Endodermal cell (in vitro differentiated cells): ENCODE data around the gene DCLK1. TPM values are rescaled to one million over a fixed set of nuclear protein-coding genes. Genes with fewer than 3 reads are reported as not detected.

Experiments
- DNase-seq: peaks from one replicate; pipeline ENCODE4 v3.0.0-alpha.2; 2017
- H3K27ac ChIP-seq: 2 replicates; pipeline ENCODE4 v1.5.1; 2013; ENCODE audit warnings: mild to moderate bottlenecking, low read depth, low read length, moderate library complexity
- H3K27me3 ChIP-seq: 2 replicates; pipeline ENCODE4 v1.6.1; 2013; ENCODE audit warnings: mild to moderate bottlenecking, low read length, moderate library complexity; ENCODE audit not compliant: insufficient read depth, control insufficient read depth, poor library complexity, severe bottlenecking
- H3K36me3 ChIP-seq: 2 replicates; pipeline ENCODE4 v1.7.0; 2013; ENCODE audit warnings: mild to moderate bottlenecking, low read length, moderate library complexity; ENCODE audit not compliant: control insufficient read depth, insufficient read depth
- H3K4me1 ChIP-seq: one replicate; pipeline ENCODE4 v1.7.0; 2013; ENCODE audit warnings: low read length; ENCODE audit not compliant: control insufficient read depth, insufficient read depth
- H3K4me3 ChIP-seq: 2 replicates; pipeline ENCODE4 v1.5.1; 2013; ENCODE audit warnings: mild to moderate bottlenecking, low read length, moderate library complexity
- H3K9ac ChIP-seq: 2 replicates; pipeline ENCODE4 v1.6.1; 2013; ENCODE audit warnings: mild to moderate bottlenecking, low read length, moderate library complexity; ENCODE audit not compliant: poor library complexity, severe bottlenecking; ENCODE audit errors: extremely low read depth
- H3K9me3 ChIP-seq: 2 replicates; pipeline ENCODE4 v1.6.1; 2013; ENCODE audit warnings: mild to moderate bottlenecking, low read length, moderate library complexity; ENCODE audit not compliant: control insufficient read depth
- H3K27ac Mint-ChIP-seq: 2 replicates; pipeline ENCODE4 v1.8.0; 2020; ENCODE audit warnings: mixed read lengths
- H3K27me3 Mint-ChIP-seq: 2 replicates; pipeline ENCODE4 v1.8.0; 2021; ENCODE audit warnings: mild to moderate bottlenecking, mixed read lengths; ENCODE audit not compliant: insufficient read depth
- H3K36me3 Mint-ChIP-seq: 2 replicates; pipeline ENCODE4 v1.8.0; 2020; ENCODE audit warnings: low read depth, mixed read lengths
- H3K4me1 Mint-ChIP-seq: 2 replicates; pipeline ENCODE4 v1.8.0; 2020; ENCODE audit warnings: mixed read lengths
- H3K4me3 Mint-ChIP-seq: 2 replicates; pipeline ENCODE4 v1.8.0; 2020; ENCODE audit warnings: mild to moderate bottlenecking, moderate library complexity, mixed read lengths
- H3K9me3 Mint-ChIP-seq: 2 replicates; pipeline ENCODE4 v1.8.0; 2020; ENCODE audit warnings: mild to moderate bottlenecking, mixed read lengths
- WGBS, 2 experiments: methylation state at CpG; one replicate each; pipeline versions ENCODE4 v1.1.5 to v1.1.7; 2013; ENCODE audit warnings: missing lambda C conversion rate in 2 of 2, mixed read lengths in 1 of 2; ENCODE audit not compliant: insufficient coverage in 1 of 2, insufficient read length in 1 of 2; 5-methylcytosine and 5-hydroxymethylcytosine counted together
- total RNA-seq, 2 donors: library from RNA; stranded (reverse); fragmentation: NEBNext Ultra II Directional in 1 of 2; extraction: Animal tissue kit (Norgen Biotek cat#: 25700) in 1 of 2; gene quantifications; 2 replicates in 1 of 2; 3 replicates in 1 of 2; pipeline ENCODE4 v1.2.1, GENCODE V29; 2021
- TF ChIP-seq, protein P1 (sequence below): fragments of 200-600 bp; sonication (generic); conservative IDR thresholded peaks from 2 replicates; pipeline ENCODE4 v1.5.0; 2021; ENCODE audit warnings: antibody characterized with exemption, mild to moderate bottlenecking

Gene DCLK1
- total RNA-seq, 2 donors from 2014 or later = 3.0 to 32.8 TPM

DNA sequence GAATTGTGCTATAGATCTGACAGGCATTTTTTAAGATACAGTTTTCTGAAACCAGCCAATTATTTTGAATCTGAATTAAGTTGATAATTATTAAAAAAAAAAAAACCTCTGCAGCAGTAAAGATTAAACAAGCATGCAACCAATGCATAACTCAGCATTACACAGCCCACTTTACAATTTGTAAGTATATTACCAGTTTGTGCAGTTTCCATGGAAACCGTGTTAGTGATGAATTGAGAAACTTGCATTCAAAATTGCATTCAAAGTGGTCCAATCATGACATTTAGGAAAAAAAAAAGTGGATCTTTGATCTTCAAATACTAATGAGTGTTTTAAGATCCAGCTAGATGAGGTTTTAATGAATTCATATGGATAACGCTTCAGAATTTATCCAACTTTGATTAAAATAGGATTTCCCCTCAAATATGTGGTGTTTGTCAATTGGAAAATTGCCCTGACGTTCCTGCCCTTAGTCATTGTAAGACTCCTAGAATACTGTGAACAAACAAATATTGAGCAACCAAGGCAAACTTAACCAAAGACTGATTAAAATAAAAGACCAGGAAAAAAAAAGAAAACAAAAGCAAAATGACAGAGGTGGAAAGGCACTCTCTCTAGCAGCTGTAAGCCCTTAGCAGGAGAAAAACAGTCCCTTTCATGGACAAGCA is 339.9 kb downstream of the DCLK1 start:
- peaks cover 21% of the 10 kb centered on the region for H3K4me1 Mint-ChIP-seq
- no peaks in the 10 kb centered on the region for H3K4me1 ChIP-seq
- no peaks in the 10 kb centered on the region for H3K27me3 ChIP-seq
- H3K9me3 Mint-ChIP-seq = no peaks in the 10 kb centered on the region
- no peaks in the 10 kb centered on the region for H3K36me3 ChIP-seq
- H3K4me3 ChIP-seq = no peak overlapping the region
- no peaks in the 10 kb centered on the region for H3K36me3 Mint-ChIP-seq
- H3K27ac ChIP-seq = no peak overlapping the region
- no peak overlapping the region for H3K4me3 Mint-ChIP-seq
- H3K9ac ChIP-seq = no peak overlapping the region
- TF ChIP-seq, protein P1, sequence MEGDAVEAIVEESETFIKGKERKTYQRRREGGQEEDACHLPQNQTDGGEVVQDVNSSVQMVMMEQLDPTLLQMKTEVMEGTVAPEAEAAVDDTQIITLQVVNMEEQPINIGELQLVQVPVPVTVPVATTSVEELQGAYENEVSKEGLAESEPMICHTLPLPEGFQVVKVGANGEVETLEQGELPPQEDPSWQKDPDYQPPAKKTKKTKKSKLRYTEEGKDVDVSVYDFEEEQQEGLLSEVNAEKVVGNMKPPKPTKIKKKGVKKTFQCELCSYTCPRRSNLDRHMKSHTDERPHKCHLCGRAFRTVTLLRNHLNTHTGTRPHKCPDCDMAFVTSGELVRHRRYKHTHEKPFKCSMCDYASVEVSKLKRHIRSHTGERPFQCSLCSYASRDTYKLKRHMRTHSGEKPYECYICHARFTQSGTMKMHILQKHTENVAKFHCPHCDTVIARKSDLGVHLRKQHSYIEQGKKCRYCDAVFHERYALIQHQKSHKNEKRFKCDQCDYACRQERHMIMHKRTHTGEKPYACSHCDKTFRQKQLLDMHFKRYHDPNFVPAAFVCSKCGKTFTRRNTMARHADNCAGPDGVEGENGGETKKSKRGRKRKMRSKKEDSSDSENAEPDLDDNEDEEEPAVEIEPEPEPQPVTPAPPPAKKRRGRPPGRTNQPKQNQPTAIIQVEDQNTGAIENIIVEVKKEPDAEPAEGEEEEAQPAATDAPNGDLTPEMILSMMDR = no peak
- no peaks in the 10 kb centered on the region for H3K9me3 ChIP-seq
- no peak overlapping the region for H3K27ac Mint-ChIP-seq
- no peak for DNase-seq
- 91% methylated on average over 3 of the region's 3 CpGs; no CpG with 5 or more reads in 1 of the 2 experiments for WGBS, 2 experiments
- no peaks in the 10 kb centered on the region for H3K27me3 Mint-ChIP-seq

DNA sequence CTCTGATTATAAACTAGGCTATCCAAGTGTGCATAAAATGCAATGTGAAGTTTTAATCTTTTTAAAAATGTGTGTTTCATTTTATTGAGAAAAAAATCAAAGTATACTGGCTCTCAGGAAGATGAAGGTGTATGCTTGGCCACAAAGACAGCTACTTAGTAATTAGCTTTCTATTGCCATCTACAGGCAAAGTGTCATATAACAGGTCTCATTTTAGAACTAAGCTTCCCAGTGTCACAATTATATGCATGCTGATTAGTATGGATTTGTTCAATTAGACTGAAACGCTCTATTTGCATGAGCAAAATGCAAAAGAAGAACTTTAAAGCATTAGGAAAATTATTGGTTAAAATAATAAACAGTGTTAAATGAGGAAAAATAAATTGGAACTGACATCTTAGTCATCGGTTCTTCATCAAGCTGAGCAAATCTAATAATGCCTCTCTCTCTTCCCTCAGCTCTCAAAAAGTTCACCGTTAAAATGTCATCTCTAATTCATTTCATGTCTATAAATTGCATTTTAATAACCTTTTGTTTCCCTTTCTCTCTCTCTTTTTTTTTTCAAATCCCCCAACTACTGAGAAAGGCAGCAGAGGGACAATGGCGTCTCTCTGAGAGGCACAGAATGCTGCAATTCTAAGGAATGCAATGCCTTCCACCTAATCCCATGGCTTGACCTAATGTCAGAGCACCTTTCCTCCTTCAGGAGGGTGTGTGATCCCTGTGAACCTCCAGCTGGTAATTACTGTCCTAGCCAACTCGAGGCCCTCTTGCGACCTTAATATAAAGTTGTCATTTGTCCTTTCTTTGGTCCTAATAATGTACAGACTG is 341.6 kb downstream of the DCLK1 start:
- TF ChIP-seq, protein P1 = peak; percentile 81
- no peaks in the 10 kb centered on the region for H3K27me3 Mint-ChIP-seq
- H3K4me3 Mint-ChIP-seq = no peak overlapping the region
- Histone ChIP-seq H3K9ac (no peak overlapping the region), H3K4me1 (no peaks in the 10 kb centered on the region), H3K27me3 (no peaks in the 10 kb centered on the region), H3K27ac (no peak overlapping the region), H3K36me3 (no peaks in the 10 kb centered on the region), H3K4me3 (no peak overlapping the region), H3K9me3 (no peaks in the 10 kb centered on the region)
- no peak overlapping the region for H3K27ac Mint-ChIP-seq
- no peak for DNase-seq
- H3K4me1 Mint-ChIP-seq = peaks cover 18% of the 10 kb centered on the region
- no peaks in the 10 kb centered on the region for H3K36me3 Mint-ChIP-seq
- 77 to 78% methylated on average over 4 to 6 of the region's 6 CpGs for WGBS, 2 experiments
- H3K9me3 Mint-ChIP-seq = no peaks in the 10 kb centered on the region

DNA sequence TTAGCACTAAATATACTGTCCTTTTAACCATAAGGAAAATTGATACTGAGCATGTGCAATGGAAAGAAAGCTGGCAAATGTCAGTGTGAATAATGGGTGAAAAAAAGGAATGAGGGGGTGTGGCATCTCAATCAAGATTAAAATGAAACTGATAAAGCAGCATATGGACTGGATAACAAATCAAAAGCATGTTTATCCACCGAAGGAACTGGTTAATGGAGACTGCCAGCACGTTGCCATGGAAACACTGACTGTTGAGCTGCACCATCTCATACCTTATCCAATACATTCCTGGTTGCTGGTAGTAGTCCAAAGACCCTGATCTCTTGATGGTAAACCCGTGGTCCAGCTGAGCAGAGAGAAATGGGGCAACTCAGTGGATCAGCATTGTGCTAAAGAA is 343.2 kb downstream of the DCLK1 start:
- no peak overlapping the region for H3K27ac Mint-ChIP-seq
- H3K4me1 Mint-ChIP-seq = peaks cover 18% of the 10 kb centered on the region
- Histone ChIP-seq H3K27me3 (no peaks in the 10 kb centered on the region), H3K4me1 (no peaks in the 10 kb centered on the region), H3K4me3 (no peak overlapping the region), H3K9me3 (no peaks in the 10 kb centered on the region), H3K36me3 (no peaks in the 10 kb centered on the region), H3K9ac (no peak overlapping the region), H3K27ac (no peak overlapping the region)
- H3K36me3 Mint-ChIP-seq = no peaks in the 10 kb centered on the region
- no peak for DNase-seq
- TF ChIP-seq, protein P1 = no peak
- H3K4me3 Mint-ChIP-seq = no peak overlapping the region
- no peaks in the 10 kb centered on the region for H3K27me3 Mint-ChIP-seq
- WGBS, 2 experiments = 87 to 93% methylated on average over 3 of the region's 3 CpGs
- H3K9me3 Mint-ChIP-seq = no peaks in the 10 kb centered on the region
